Activated gamma-delta T cell treated with anti-CD3 and anti-CD28 coated beads, Interleukin-2, amount 50 U/mL, for 16 hours (primary cell): ENCODE data around the gene FBXL2.
"Not testable (repeated sequence)": the region's sequence is repeated elsewhere in the genome, so short reads cannot be mapped to it uniquely, and the experiment has no call there.

ENCODE experiments used
- DNase-seq: peaks from one replicate; pipeline ENCODE4 v3.0.0-alpha.2; 2020; ENCODE audit warnings: low read depth

The FBXL2 gene

DNA sequence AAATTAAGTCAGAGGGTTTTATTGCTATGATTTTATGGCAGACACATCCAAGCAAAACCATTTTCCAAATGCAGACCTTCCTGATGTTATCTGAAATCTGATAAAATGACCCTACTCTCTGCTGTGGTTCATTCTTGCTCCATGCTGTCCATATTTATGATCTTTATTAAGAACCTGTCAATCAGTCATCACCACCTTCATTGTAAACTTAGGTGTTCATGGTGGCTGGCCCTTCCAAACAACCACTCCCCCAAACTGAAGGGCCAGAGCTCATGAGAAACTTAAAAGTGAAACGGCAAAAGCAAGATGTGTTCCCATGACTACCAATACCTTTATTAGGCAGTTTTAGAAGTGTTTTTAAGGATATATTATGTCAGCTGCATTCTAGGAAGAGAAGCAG, 109.4 kb downstream of the FBXL2 start:
- DNase-seq, result no peak

DNA sequence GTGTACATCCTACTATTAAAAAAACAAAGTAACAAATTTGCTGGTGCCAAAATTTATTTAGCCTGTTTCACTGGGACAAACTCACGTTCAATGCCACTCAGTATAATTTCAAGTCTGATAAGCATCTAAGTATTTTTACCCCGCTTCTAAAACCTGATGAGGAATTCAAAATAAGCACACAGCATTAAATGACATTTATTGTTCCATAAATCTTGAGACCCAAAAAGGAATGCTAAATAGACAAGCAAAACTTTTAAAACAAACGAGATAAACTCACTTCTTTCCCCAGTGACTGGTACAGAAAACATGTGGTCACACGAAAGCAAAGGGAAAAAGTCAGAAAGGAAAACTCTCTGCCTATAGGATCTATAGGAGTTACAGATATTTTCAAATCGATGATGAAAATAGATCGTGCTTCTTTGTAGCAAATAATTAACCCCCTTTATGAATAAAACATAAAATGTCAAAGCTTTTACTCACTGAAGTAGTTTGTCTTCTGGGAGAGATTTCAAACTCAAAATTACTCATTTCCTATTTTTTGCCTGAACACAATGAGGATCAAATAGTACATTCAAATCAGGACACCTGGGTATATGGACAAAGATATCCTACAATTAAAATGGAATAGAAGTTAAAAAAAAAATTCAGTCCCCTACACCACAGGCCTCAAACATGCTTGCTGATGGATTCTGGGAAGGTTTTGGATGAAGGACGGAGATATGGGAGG, 111.3 kb downstream of the FBXL2 start:
- no peak for DNase-seq

DNA sequence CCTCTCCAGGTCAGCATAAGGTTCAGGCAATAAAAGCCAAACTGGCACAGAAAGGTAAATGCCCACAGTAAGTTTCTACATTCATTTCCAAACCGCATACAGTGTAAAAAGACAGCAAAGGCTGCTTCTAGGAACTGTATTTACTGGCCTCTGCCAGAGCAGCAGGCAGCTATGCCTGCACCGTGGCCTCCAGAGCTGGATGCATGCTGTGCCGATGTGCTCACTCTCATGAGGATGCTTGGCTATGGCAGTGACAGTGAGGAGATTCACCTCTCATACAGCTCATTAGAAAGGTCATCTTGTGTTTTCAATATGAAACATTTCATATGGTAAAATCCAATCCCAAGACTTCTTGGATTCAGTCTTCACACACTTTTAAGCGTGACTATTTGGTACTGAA, 112.7 kb downstream of the FBXL2 start:
- no peak for DNase-seq

DNA sequence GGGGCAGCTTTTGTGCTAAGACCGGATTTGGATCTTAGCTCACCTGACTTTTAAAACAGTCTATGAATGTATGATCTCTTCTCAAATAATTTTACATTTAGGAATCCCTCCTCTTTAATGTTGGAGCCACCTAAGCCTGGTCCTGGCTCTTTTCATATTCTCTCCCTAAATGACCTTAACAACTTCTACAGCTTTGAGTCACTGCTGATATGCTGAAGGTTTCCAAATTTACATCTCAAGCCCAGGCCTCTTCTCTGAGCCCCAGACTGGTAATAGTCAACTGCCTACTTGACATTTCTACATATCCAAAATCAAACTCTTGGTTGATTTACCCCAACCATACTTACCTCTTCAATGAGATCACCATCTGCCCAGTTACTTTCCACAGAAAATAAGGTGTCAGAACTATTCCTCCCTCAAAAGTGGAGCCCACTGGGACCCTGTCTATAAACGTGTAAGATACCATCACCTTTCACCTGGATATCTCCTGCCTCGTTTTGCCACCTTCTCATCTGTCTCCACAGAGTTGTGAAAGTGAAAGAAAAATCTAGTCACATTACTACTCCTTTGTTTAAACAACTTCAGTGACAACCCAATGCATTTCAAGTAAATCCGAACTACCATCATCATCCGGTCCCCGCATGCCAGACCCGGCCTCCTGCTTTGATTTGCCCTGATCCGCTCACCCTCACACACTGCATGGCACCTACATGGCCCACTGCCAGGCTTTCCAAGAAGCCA, 114.2 kb downstream of the FBXL2 start:
- no peak for DNase-seq

DNA sequence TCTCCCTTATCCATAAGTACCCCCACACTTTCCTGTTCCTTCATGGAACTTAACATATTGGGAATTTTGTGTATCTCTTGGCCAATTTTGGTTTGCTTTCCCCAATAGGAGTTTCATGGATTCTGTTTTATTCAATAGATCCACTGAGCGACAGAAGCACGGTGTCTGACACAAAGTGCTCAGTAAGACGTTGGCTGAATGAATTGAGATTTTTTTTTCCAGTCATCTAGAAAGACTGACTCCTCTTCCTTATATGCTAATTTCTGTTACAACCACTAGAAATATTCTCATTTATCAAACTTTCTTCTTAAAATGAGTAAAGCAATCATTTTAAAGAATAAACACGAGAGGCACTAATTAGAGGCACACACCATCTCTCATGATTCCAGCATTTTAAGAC, 114.9 kb downstream of the FBXL2 start:
- DNase-seq, result no peak

DNA sequence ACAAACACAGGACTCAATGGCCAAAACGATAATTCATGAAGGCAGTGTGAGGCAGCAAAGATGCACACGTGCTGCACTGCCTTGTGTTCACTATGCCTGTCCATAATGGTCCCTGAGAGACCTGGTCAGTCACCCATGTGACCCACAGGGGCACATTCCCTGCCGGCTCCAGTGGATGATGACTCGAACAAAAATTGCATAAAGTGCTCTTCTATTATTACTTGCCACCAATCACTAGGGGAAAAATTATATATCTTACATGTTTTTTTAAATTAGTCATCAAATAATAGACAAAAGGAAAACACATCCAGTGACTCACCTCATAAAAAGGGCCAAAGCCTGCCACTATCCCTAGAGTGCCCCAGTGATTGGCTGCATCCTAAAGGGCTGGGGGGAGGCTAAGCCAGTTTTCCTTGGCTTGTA, 115.5 kb downstream of the FBXL2 start:
- DNase-seq, result no peak

DNA sequence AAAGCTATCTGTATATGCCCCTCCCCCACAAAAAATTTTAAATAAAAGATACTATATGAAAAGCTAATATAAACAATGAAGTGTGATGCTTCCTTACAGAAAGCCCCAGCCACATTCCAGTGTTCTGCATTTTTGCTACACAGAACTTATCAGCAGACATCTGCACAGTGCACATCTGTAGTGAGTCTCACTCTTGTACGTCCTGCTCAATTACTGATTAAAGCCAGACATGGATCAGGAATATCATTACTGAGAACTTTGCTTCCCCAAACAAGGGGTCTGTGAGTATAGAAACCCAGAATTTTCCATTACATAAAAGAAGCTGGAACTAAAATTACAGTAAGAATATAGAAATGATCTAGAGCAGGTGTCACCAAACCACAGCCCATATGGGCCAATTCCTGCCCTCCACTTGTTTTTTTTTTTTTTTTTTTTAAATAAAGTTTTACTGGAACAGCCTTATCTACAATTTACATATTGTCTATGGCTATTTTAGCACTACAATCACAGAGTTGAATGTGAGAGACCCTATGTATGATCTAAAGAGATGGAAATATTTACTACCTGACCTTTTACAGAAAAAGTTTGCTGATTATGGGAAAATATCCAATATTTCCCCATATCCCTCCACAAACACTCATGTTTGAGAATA, 117.3 kb downstream of the FBXL2 start:
- DNase-seq, result no peak

DNA sequence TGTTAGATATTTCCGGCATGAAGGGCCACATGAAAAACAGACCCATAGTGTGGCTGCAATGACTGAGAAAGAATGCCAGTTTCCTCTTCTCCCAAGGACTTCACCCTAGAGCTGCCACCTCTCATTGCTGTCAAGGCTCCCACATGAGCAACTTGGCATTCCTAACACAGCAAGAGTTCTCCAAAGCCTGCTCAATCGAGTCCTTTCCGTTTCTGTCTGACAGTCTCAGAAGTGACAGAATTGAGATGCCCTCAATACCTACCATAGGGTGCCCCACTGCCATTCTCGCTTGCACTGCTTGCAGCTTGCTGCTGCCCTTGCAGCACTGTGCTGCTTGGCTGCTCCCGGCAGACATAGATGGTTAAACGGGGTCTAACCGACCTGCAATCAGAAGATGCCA, 118.7 kb downstream of the FBXL2 start:
- DNase-seq, result no peak

DNA sequence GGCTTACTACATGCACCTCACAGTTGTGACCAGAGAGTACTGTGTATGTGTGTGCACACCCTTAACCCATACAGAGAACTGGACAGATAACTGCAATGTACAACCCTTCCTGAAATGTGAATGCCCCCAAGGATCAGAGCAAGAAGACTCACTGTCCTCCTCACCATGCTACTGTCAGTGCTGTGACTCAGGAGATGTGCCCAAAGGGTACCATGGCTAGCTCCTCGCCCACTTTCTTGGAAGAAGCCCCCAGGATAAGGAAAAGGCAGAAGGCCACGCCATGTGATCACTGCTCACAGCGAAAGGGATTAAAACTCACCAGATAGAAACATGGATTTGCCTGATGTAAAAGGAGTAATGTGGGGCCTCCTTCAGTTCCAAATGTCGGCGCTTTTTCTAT, 121.2 kb downstream of the FBXL2 start:
- no peak for DNase-seq

DNA sequence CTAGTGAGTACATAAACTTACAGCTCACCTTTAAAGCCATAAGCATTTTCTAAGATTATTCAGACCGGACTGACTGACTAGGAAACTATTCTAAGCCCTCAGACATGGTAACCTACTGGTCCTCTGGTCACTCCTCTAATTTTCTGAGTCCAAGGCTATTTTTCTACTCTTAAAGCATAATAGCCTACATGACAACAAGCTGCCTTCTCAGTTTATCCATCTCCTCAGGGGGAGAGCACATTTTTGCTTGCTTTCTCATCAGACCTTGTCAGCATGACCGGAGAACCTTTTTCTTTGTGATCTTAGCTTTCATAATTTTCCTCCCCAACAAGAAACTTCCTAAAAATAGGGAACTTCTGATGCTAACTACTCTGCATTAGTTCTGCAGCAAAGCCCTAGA, 124.5 kb downstream of the FBXL2 start:
- no peak for DNase-seq

DNA sequence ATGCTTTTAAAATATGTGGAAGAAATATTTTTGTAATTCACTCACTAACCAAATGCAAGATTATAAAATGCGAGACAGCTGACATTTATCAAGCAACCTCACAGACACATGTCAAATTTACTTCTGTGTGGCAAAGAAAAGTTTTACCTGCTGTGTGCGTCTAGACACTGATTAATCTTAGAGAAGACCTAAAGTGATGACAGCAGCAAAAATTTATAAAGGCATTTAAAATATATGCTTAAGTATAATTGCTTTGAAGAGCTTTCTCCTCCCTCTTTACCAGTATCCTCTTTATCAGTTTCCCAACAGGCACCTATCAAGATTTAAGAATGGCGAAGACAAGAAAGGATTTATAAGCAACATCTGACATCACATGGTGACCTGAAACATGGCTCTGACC, 125.7 kb downstream of the FBXL2 start:
- no peak for DNase-seq

DNA sequence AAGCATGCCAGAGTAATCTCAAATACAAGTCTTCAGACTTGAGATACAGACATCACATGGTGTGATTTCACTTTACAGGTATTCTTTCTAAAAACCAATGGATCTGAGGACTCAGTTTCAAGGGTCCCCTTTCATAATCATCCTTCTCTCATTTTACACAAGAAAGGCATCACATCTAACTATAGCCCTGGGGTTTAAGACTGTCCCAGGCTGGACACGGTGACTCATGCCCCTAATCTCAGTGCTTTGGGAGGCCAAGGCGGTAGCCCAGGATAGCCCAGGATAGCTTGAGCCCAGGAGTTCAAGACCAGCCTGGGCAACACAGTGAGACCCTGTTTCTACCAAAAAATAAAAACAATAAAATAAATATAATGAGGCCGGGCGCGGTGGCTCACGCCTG, 126.5 kb downstream of the FBXL2 start:
- no peak for DNase-seq

DNA sequence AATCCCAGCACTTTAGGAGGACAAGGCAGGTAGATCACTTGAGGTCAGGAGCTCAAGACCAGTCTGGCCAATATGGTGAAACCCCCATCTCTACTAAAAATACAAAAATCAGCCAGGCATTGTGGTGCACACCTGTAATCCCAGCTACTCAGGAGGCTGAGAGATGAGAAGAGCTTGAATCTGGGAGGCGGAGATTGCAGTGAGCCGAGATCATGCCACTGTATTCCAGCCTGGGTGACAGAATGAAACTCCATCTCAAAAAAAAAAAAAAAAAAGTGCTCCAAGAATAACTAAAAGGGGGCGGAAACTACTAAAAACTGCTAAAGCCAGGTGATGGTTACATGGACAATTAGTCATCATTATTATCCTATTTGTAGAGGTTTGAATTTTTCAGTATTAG, 133.6 kb downstream of the FBXL2 start:
- DNase-seq, result not testable (repeated sequence)

DNA sequence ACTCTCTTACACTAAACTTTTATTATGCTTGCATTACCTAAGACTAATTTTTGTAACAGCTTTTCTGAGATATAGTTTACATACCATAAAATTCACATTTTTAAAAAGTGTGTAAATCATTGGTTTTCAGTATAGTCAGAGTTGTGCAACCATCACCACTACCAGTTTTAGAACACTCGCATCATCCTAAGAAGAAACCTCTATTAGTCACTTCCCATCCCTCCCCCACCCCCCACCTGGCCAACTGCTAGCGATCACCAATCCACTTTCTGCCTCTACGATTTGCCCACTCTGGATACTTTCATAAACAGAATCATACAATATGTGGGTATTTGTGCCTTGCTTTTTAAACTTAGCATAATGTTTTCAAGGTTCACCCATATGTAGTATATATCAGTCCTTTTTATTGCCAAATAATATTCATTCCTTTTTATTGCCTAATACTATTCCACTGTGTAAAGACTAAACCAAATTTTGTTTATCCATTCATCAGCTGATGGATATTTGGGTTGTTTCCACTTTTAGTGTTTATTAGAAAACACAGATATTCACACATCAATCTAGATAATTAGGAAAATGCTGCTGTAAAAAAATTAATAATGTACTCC, 139.9 kb downstream of the FBXL2 start:
- DNase-seq, result no peak

DNA sequence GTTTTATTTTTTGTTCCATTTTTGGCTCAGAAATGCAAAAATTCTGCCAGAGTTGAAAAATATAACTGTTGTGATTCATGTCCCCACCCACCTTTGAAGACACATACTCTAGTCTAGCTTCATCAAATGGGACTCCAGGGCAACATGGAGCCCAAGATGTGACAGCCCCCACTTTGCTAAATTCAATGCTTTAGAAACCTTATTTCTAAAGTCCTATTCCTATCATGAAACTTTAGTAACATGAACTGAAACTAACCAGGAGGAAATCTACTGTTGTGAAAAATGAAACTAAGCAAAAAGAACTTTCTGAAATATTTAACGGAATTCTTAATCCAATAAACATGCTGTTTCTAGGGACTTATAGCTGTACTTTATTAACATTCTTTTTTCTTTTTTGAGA, 142.7 kb downstream of the FBXL2 start:
- DNase-seq, result no peak

DNA sequence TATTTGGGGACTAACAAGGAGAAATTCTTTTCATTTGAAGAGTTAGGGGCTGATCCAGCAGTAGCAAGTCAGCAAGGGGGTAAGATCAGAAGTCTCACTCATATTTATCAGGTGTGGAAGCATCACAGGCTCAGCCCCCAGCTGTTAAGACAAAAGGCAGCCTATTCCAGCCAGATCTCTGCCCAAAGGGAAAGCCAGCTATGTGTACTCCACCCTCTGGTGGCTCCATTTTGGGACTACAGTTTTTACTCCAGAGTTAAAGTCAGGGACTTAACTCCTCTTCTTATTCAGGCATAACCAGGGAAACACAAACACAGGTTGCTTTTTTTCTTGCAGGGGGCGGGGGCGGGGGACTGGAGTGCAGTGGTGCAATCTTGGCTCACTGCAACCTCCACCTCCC, 143.7 kb downstream of the FBXL2 start:
- no peak for DNase-seq

DNA sequence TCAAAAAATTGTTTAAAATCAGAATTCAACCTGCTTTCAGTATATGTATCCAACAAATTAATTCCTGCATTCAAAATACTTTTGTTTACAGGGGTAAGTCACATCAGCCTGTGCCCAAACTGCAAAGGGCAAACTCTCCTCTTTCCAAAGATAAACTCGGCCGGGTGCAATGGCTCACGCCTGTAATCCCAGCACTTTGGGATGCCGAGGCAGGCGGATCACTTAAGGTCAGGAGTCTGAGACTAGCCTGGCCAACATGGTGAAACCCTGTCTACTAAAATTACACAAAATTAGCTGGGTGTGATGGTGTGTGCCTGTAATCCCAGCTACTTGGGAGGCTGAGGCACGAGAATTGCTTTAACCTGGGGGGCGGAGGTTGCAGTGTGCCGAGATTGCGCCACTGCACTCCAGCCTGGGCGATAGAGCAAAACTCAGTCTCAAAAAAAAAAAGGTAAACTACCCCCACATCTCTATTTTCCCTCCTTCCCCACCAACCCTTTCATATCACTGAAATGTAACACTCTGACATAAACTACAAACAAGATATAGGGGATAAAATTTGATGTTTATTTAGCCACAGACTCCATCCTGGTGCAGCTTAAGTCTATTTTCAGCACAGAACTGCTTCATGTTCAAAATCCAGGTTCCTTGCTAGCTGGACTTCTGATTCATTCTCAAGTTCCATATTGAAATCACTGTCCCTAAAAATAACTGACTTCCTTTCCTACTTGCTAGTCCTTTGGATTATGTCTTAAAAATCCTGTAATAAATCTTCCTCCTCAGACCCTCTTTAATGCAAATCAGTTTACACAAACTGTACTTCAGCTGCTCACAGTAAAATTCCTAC, 147.6 kb downstream of the FBXL2 start:
- DNase-seq, result no peak

DNA sequence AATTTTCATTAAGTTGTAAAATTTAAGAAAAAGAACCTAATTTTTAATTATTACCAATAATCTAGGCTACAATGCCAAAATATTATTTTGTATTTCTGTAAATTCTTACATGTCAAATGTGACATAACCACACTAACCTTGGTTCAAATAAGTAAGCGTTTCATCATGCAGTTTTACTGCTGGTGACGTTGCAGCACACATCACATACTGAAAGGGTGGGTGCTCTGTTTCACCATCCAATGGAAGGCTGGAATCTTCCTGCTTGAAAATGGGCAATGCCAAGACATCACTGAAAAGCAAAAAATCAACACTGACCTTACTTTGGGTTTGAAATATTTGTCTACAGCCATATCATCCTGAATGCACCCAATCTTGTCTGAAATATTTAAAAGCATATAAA, 148.2 kb downstream of the FBXL2 start:
- no peak for DNase-seq

DNA sequence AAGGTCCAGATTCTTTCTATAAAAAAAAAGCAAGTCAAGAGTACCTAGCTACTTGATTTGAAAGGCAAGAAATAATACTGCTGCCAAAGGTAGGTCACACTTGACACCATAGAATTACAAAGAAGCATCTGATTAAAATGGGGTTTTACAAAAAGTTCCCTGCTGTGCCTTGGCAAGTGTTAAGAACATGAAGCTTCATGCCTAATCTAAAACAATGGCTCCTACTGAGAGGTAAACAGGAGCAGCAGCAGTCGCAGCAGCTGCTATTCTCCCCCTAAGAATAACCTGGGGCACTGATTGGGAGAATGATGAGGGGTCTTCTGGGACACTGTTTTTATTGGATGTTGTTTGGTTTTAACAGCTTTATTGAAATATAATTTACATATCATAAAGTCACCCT, 148.8 kb downstream of the FBXL2 start:
- DNase-seq, result no peak

DNA sequence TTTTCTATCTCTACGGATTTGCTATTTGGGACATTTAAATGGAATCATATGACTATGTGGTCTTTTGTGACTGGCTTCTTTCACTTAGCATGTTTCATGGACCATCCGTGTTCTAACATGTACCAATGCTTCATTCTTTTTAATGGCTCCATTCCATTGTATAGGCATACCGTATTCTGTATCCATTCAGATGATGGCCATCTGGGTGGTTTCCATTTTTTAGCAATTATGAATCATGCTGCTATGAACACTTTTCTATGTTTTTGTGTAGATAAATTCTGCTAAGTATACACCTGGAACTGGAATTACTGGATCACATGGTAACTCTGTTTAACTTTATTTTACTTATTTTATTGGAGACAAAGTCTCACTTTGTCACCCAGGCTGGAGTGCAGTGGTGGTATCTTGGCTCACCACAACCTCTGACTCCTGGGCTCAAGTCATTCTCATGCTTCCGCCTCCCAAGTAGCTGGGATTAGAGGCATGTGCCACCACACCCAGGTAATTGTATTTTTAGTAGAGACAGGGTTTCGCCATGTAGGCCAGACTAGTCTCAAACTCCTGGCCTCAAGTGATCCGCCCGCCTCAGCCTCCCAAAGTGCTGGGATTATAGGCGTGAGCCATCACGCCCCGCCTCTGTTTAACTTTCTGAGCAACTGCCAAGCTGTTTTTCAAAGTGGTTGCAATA, 149.5 kb downstream of the FBXL2 start:
- DNase-seq, result no peak

DNA sequence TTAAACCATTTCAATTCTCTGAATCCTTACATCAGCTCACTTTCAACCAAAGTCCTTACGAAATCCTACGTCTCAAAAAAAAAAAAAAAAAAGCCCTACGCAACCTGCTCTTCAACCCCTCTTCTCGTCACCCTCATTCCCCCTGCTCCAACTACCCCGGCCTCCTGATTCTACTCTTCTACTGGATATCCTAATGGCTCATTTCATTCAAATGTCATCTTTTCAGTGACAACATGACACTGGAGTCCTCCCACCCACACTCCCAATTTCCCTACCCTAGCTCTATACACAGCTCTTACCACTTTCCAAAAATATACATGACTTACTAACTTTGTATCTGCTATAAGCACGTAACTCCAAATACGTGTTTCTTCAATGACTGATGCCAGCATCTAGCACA, 151.5 kb downstream of the FBXL2 start:
- no peak for DNase-seq
